ENCODE data around the gene TNFAIP8. TPM values are rescaled to one million over a fixed set of nuclear protein-coding genes. Genes with fewer than 3 reads are reported as not detected.
"Not testable (repeated sequence)": the region's sequence is repeated elsewhere in the genome, so short reads cannot be mapped to it uniquely, and the experiment has no call there.

Gene TNFAIP8
- total and polyA plus RNA-seq, 9 of the 15 experiments (the other 6 are each of a cell fraction or from before 2014, with no cell fraction given), result 29.9 to 52.2 (median 44.8) TPM

- TF ChIP-seq ZNF512 (tag; IDR thresholded peaks at IDR 0.05), result peak; percentile 90
- TF ChIP-seq HDAC1 (IDR thresholded peaks at IDR 0.05), result peak in 1 of 2 experiments; percentile 29; a peak in 1 of 4 replicates
Observed at GRCh38 chr5:119428166-119428565, 72.3 kb downstream of the TNFAIP8 start (continued).

- ATAC-seq; H3K4me3 ChIP-seq; FAIRE-seq; H3K27ac ChIP-seq (ENCODE audit: extremely low read depth, low read depth, low read length); POLR2A ChIA-PET; H3K36me3 ChIP-seq (ENCODE audit: control insufficient read depth, insufficient read depth, low read length); H3K27me3 ChIP-seq (ENCODE audit: control insufficient read depth in 2 of 2, insufficient read depth in 2 of 2, low read length in 2 of 2); H3K9ac ChIP-seq (ENCODE audit: insufficient read depth in 1 of 2, low read depth in 2 of 2, low read length in 2 of 2); H3K4me2 ChIP-seq (ENCODE audit: insufficient read depth, low read length); DNase-seq (ENCODE audit: extremely low read depth in 1 of 4, low spot score in 3 of 4); in situ Hi-C loops (cut with MboI); BruUV-seq (replicated peaks); H3K9me3 ChIP-seq (replicated peaks; ENCODE audit: control insufficient read depth, insufficient read depth, low read depth, low read length); H4K20me1 ChIP-seq (replicated peaks; ENCODE audit: control insufficient read depth, insufficient read depth, low read length); H3K9me1 ChIP-seq (ENCODE audit: control insufficient read depth, insufficient read depth, low read length); H2AFZ ChIP-seq (ENCODE audit: low read depth, low read length); H3K79me2 ChIP-seq (ENCODE audit: control insufficient read depth, insufficient read depth, low read length); CTCF ChIA-PET (ENCODE audit: low intra/inter-chr PET ratio); intact Hi-C loops (cut with micrococcal nuclease): not testable (repeated sequence)
- peaks cover 0 to 15% of the 10 kb centered on the region in 2 experiments; a peak in 3 of 5 replicates for H3K4me1 ChIP-seq (replicated peaks in 1 of 2; ENCODE audit: control insufficient read depth in 2 of 2, insufficient read depth in 2 of 2, low read length in 2 of 2)
- 33% methylated on average over 3 of the region's 3 CpGs for WGBS (ENCODE audit: insufficient coverage, low coverage, missing lambda C conversion rate)
- TF ChIP-seq, protein P1, sequence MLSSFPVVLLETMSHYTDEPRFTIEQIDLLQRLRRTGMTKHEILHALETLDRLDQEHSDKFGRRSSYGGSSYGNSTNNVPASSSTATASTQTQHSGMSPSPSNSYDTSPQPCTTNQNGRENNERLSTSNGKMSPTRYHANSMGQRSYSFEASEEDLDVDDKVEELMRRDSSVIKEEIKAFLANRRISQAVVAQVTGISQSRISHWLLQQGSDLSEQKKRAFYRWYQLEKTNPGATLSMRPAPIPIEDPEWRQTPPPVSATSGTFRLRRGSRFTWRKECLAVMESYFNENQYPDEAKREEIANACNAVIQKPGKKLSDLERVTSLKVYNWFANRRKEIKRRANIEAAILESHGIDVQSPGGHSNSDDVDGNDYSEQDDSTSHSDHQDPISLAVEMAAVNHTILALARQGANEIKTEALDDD (IDR thresholded peaks at IDR 0.05), result 0 out of 2 replicates have a peak, but pooled peaks have one; percentile 35
- TF ChIP-seq CBFA2T3 (IDR thresholded peaks at IDR 0.05), result peak; percentile 41
Observed at GRCh38 chr5:119428574-119428973, 72.8 kb downstream of the TNFAIP8 start.
